Heart right ventricle (tissue), 16 donors: ENCODE results near the gene AHNAK2. TPM values are rescaled to one million over a fixed set of nuclear protein-coding genes. Genes with fewer than 3 reads are reported as not detected.
"Not testable (repeated sequence)": the region's sequence is repeated elsewhere in the genome, so short reads cannot be mapped to it uniquely, and the experiment has no call there.

Experiments
- ATAC-seq, 8 donors: fragments of 200-7000 bp; cut with Tn5 transposase; one replicate each; pipeline ENCODE4 v1.9.1; 2020; ENCODE audit warnings: mild to moderate bottlenecking in 8 of 8, moderate library complexity in 8 of 8, moderate number of reproducible peaks in 1 of 8
- DNase-seq, 2 donors: peaks; one replicate each; pipeline ENCODE4 v3.0.0-alpha.2; 2020
- H3K27ac ChIP-seq, 10 donors: fragments of 200-600 bp; sonication (generic) in 2 of 10; one replicate each; pipeline versions ENCODE4 v1.5.0 to v1.8.0; 2020 to 2022; ENCODE audit warnings: mild to moderate bottlenecking in 3 of 10
- H3K27me3 ChIP-seq, 7 donors: fragments of 200-600 bp; one replicate each; pipeline ENCODE4 v1.8.0; 2021 to 2022; ENCODE audit warnings: mild to moderate bottlenecking in 2 of 7
- H3K36me3 ChIP-seq, 9 donors: fragments of 200-600 bp; sonication (generic) in 1 of 9; one replicate each; pipeline versions ENCODE4 v1.5.0 to v1.8.0; 2020 to 2022; ENCODE audit warnings: mild to moderate bottlenecking in 2 of 9
- H3K4me1 ChIP-seq, 9 donors: fragments of 200-600 bp; sonication (generic) in 1 of 9; one replicate each; pipeline versions ENCODE4 v1.5.0 to v1.8.0; 2020 to 2022; ENCODE audit warnings: mild to moderate bottlenecking in 4 of 9
- H3K4me3 ChIP-seq, 10 donors: fragments of 200-600 bp; sonication (generic) in 2 of 10; one replicate each; pipeline versions ENCODE4 v1.5.0 to v1.8.0; 2020 to 2022; ENCODE audit warnings: mild to moderate bottlenecking in 7 of 10, moderate library complexity in 2 of 10
- H3K9me3 ChIP-seq, 11 donors: fragments of 200-600 bp in 10 of 11; sonication (generic) in 2 of 11; one replicate each; pipeline versions ENCODE4 v1.5.0 to v1.8.0; 2013 to 2022; ENCODE audit warnings: mild to moderate bottlenecking in 2 of 11, control low read depth in 1 of 11, moderate library complexity in 1 of 11
- CTCF ChIP-seq, 9 donors: fragments of 200-600 bp; sonication (generic) in 2 of 9; IDR thresholded peaks; one replicate each; pipeline versions ENCODE4 v1.5.0 to v1.8.0; 2021 to 2022; ENCODE audit warnings: antibody characterized with exemption in 9 of 9, mild to moderate bottlenecking in 5 of 9, moderate library complexity in 1 of 9
- WGBS, 2 donors: extraction: QIAGEN DNeasy Blood & Tissue Kit; methylation state at CpG; one replicate each; pipeline ENCODE4 v1.1.7; 2013; ENCODE audit warnings: inconsistent platforms in 1 of 2; 5-methylcytosine and 5-hydroxymethylcytosine counted together
- intact Hi-C, 10 donors: fragments of 100-400 bp; cut with DNase I; formaldehyde crosslinking; loops; one replicate each; pipeline versions ENCODE4 v1.11.1 to v1.14.2; 2022
- polyA plus RNA-seq, 2 donors: library from polyadenylated mRNA; stranded (reverse); fragments of 200-250 nt; gene quantifications; one replicate each; pipeline ENCODE4 v1.2.3, GENCODE V29; 2013
- total RNA-seq, 10 donors: library from RNA; stranded (reverse); fragmentation: NEBNext Ultra II Directional in 3 of 10; extraction: Animal tissue kit (Norgen Biotek cat#: 25700) in 3 of 10; gene quantifications; one replicate each; pipeline versions ENCODE4 v1.2.1 to v1.2.4, GENCODE V29; 2021 to 2023
- donor health status: Arrhythmogenic right ventricular cardiomyopathy.
- donor health status: ischemic (EF 13 %, LVEDD 7.1; RV severe dilation, severe dysfunction).
- donor health status: healthy with polysubstance abuse.
- donor health status: DM: no; HTN: yes; CAD: no.
- donor health status: DM: no; HTN: no; CAD: no.
- donor health status: ischemic (EF 25% LVEDD 6.9; RV normal size, moderate dysfunction).
- donor health status: ischemic (EF 25% LVEDD 5.7; RV mildly dilated, moderate dysfunction).
- donor health status: healthy.
- donor health status: DM: yes; HTN: yes; CAD: no.
- donor health status: Ischemic cardiomyopathy.
- donor health status: ischemic (EF 35%, LVEDD 5.7; RV mildly dilated, moderate dysfunction).
- donor health status: nonischemic (EF 11% LVEDD 7.7; RV severe dilation, severe dysfunction).
- donor health status: DM: yes; HTN: yes; CAD: no.
- donor health status: PGD.
- donor health status: ischemic (EF 29% LVEDD 5.4; RV normal size, mild dysfunction).
- donor health status: nonischemic (EF 23%, LVEDD 6.1; RV moderate dilation, normal function).

AHNAK2 gene
- total and polyA plus RNA-seq, 12 donors = 1.1 to 29.5 (median 3.1) TPM

DNA sequence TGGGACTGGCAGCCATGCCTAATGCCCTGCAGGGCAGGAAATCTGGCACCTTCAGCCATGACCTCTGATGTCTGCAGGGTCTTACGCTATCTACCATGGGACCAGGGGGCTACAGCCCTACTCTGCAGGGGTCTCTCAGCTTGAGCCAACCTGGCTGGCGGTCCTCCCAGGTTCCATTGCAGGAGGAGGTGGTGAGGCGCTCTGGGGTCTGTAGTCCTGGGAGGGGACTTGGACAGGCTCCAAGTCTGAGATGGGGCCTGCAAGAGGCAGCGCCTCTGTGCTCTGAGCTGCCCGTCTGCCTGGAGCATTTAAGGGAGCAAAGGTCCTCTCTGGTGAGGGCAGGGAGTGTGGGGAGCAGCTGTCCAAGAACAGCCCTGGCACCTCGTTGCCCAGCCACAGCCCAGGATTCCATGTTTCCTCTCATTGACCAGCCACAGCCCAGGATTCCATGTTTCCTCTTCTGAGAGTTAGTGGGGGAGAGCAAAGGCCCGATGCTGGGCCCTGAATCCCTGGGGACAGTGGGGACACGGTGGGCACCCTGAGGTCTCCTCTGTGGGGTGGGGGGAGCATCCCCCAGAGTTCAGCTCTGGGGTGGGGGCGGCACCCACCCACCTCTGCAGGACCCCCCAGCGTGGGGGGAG, 52.8 kb downstream of the AHNAK2 start:
- peaks cover 0 to 9% (median 0%) of the 10 kb centered on the region in 11 donors for H3K9me3 ChIP-seq
- 73 to 83% methylated on average over 10 of the region's 10 CpGs for WGBS, 2 donors
- no peak for TF ChIP-seq CTCF (IDR thresholded peaks at IDR 0.05)
- no peaks in the 10 kb centered on the region for H3K36me3 ChIP-seq
- peaks cover 0 to 18% (median 5%) of the 10 kb centered on the region in 7 donors for H3K27me3 ChIP-seq
- H3K4me3 ChIP-seq = peak overlapping the region in 1 of 10 donors; percentile 6
- no peak overlapping the region for H3K27ac ChIP-seq
- intact Hi-C loops = no loop called here
- H3K4me1 ChIP-seq = peaks cover 0 to 25% (median 0%) of the 10 kb centered on the region in 9 donors
- ATAC-seq (no peak), DNase-seq (no peak)

DNA sequence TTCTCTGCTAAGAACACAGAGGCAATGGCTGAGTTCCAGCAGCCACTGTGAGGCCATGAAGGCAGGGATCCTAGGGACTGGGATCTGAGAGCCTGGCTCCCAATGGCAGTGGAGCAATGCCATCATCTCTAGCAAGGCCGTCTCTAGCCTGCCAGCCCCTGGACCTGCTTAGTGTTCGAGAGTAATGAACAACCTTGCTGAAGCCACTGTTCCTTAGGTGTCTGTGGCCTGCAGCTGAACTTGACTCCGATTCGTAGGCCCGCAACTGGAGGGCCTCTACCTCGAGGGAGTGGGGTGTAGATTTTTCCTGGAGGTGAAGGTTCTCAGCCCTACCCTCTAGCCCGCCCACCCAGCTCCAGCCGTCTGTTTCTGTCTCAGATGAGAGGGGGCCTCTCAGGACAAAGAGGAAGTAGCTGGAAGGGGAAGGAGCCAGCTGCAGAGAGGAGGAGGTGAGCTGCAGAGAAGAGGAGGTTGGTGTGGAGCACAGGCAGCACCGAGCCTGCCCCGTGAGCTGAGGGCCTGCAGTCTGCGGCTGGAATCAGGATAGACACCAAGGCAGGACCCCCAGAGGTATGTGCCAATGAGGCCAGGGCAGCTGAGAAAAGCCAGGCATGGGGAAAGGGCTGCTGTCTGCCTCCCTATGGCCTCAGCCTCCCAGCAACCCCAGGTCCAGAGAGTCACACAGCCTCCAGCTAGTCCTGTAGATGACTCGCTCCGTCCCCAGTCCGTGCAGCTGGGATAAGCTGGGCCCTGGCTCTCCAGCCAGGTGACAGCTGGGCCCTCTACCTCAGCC, 53.6 kb downstream of the AHNAK2 start, which contains the start of gene PLD4:
TSS of gene PLD4 (plus strand) at position 459 of the 793 bp plus-strand sequence. CDS start 2,262 bp downstream, outside the sequence.
- WGBS, 2 donors = 78 to 81% methylated on average over 14 of the region's 14 CpGs
- ATAC-seq (no peak), DNase-seq (no peak)
- Histone ChIP-seq H3K4me1 (peaks cover 0 to 25% (median 0%) of the 10 kb centered on the region in 9 donors), H3K36me3 (no peaks in the 10 kb centered on the region), H3K4me3 (peak within 1 kb of the TSS in 1 of 10 donors; percentile 6), H3K27me3 (peaks cover 0 to 18% (median 5%) of the 10 kb centered on the region in 7 donors), H3K9me3 (peaks cover 0 to 9% (median 0%) of the 10 kb centered on the region in 11 donors), H3K27ac (no peak within 1 kb of the TSS)
- intact Hi-C loops = no loop called here
- no peak for TF ChIP-seq CTCF (IDR thresholded peaks at IDR 0.05)

DNA sequence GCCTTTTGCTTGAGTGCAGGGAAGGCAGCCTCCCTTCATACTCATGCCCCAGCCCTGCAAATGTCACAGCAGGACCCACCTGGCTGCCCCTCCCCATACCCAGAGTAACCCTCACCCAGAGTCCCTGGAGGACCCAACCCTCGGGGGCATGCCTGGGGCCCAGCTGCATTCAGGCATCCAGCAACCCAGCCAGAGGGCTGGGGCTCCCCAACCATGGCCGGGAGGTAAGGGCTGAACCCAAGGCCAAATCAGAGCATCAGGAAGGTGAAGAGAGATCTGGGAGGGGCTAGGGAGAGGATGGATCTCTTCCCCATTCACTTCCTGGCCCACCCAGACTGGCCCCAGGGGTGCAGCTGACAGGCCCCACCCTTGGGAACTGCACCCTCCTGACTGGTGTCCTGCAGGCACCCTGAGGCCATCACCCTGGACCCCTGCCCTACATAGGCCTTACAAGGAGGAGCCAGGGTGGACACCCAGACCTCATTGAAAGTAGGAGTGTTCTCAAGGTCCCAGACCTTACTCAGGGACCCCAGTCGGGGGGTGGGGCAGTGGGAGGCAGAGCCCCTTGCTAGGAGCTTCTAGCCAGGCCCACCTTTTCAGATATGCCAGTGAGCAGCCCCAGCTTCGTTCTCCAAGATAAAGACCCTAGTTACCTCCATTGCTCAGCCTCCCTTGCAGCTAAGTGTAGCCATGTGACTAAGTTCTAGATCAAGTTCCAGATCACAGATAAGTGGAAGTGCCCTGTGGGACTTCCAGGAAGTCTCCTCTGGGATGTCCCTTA, 54.3 kb downstream of the AHNAK2 start:
- no peak overlapping the region for H3K4me3 ChIP-seq
- peaks cover 0 to 18% (median 5%) of the 10 kb centered on the region in 7 donors for H3K27me3 ChIP-seq
- no peak for ATAC-seq
- H3K4me1 ChIP-seq = peaks cover 0 to 25% (median 0%) of the 10 kb centered on the region in 9 donors
- H3K36me3 ChIP-seq = no peaks in the 10 kb centered on the region
- TF ChIP-seq CTCF (IDR thresholded peaks at IDR 0.05) = no peak
- intact Hi-C loops = no loop called here
- 87 to 88% methylated on average over 4 of the region's 4 CpGs for WGBS, 2 donors
- H3K27ac ChIP-seq = no peak overlapping the region
- no peak for DNase-seq
- H3K9me3 ChIP-seq = peaks cover 0 to 9% (median 0%) of the 10 kb centered on the region in 11 donors

- DNase-seq (no peak), ATAC-seq (no peak)
- H3K27ac ChIP-seq = no peak overlapping the region
- peaks cover 0 to 10% (median 0%) of the 10 kb centered on the region in 7 donors for H3K27me3 ChIP-seq
- peaks cover 0 to 9% (median 0%) of the 10 kb centered on the region in 11 donors for H3K9me3 ChIP-seq
- intact Hi-C loops = no loop called here
- H3K4me3 ChIP-seq = no peak overlapping the region
- 44 to 55% methylated on average over 3 of the region's 3 CpGs for WGBS, 2 donors
- H3K36me3 ChIP-seq = no peaks in the 10 kb centered on the region
- no peak for TF ChIP-seq CTCF (IDR thresholded peaks at IDR 0.05)
- H3K4me1 ChIP-seq = peaks cover 0 to 2% (median 0%) of the 10 kb centered on the region in 9 donors
Measured at GRCh38 chr14:104919993-104920315, 58.2 kb downstream of the AHNAK2 start.

DNA sequence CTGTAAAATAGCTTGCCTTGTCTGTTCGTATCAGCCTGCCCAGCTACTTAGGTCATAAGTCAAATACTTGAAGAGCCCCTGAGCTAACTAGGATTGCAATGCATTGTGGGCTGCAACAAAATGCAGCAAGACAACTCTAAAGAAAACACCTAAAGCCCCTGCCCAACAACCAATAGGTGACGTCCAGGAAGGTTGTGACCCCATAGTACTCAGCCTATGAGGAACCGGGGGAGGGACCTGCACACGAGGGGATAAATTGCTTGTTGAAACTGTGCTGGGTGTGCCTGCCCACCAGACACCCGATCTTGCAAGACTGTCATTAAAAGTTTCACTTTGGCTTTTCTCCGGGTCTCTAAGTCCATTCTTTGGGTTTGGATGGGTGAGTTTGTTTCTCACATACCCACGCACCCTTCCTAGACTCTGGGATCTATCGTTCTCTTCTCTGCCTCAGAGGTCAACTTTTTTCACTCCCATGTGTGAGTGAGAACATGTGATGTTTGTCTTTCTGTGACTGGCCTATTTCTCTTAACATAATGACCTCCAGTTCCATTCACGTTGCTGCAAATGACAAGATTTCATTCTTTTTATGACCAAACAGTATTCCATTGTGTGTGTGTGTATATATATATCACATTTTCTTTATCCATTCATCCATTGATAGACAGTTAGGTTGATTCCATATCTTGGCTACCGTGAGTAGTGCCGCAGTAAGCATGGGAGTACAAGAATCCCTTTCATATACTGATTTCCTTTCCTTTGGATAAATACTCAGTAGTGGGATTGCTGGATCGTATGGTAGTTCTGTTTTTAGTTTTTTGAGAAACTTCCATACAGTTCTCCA, 58.8 kb downstream of the AHNAK2 start:
- H3K4me3 ChIP-seq, intact Hi-C loops, H3K4me1 ChIP-seq, H3K36me3 ChIP-seq, ATAC-seq, H3K9me3 ChIP-seq, DNase-seq, H3K27ac ChIP-seq, H3K27me3 ChIP-seq: not testable (repeated sequence)
- 66 to 70% methylated on average over 12 of the region's 12 CpGs for WGBS, 2 donors
